Caco-2 (cell line): ENCODE measurements around the gene RNLS. TPM values are rescaled to one million over a fixed set of nuclear protein-coding genes. Genes with fewer than 3 reads are reported as not detected.
"Not testable (repeated sequence)": the region's sequence is repeated elsewhere in the genome, so short reads cannot be mapped to it uniquely, and the experiment has no call there.

Experiments
- BruUV-seq: library from RNA; stranded (reverse); fragments of 400-500 nt; replicated peaks from 2 replicates; lab custom pipeline; 2021; lab: Mats Ljungman, UMichigan
- CTCF ChIA-PET: fragments of 300-600 bp; sonication (Branson Sonifier 250); formaldehyde crosslinking; loops from one replicate; lab custom pipeline; 2022; ENCODE audit warnings: antibody characterized with exemption; lab: Charles Lee
- POLR2A ChIA-PET: fragments of 300-600 bp; sonication (Branson Sonifier 250); formaldehyde crosslinking; loops from one replicate; lab custom pipeline; 2022; ENCODE audit warnings: antibody characterized with exemption; lab: Charles Lee
- DNase-seq, 2 experiments: peaks; one replicate each; pipeline versions ENCODE4 v3.0.0 to v3.0.0-alpha.2; 2020 to 2022
- H3K27me3 ChIP-seq: replicated peaks from 2 replicates; pipeline ENCODE4 v1.6.0; 2011; ENCODE audit warnings: low read length; ENCODE audit not compliant: control insufficient read depth, insufficient read depth
- H3K36me3 ChIP-seq: 2 replicates; pipeline ENCODE4 v1.5.1; 2011; ENCODE audit warnings: low read length; ENCODE audit not compliant: control insufficient read depth, insufficient read depth
- H3K4me1 ChIP-seq: fragments of 250-450 bp; sonication (Bioruptor Pico); 2 replicates; pipeline ENCODE4 v1.5.1; 2020; ENCODE audit warnings: mild to moderate bottlenecking
- H3K4me3 ChIP-seq: 2 replicates; pipeline ENCODE4 v1.5.1; 2011; ENCODE audit warnings: low read depth, mild to moderate bottlenecking, control low read depth, low read length
- H3K9me3 ChIP-seq: fragments of 250-450 bp; sonication (Bioruptor Pico); 2 replicates; pipeline ENCODE4 v1.5.1; 2020; ENCODE audit warnings: mild to moderate bottlenecking, moderate library complexity
- H3K27ac Mint-ChIP-seq: one replicate; pipeline ENCODE4 v1.8.0; 2022; ENCODE audit warnings: mixed read lengths; ENCODE audit not compliant: unreplicated experiment
- H3K27me3 Mint-ChIP-seq: one replicate; pipeline ENCODE4 v1.8.0; 2022; ENCODE audit warnings: mixed read lengths; ENCODE audit not compliant: insufficient read depth, unreplicated experiment
- H3K36me3 Mint-ChIP-seq: one replicate; pipeline ENCODE4 v1.8.0; 2022; ENCODE audit warnings: mild to moderate bottlenecking, mixed read lengths; ENCODE audit not compliant: insufficient read depth, unreplicated experiment
- H3K4me1 Mint-ChIP-seq: one replicate; pipeline ENCODE4 v1.8.0; 2022; ENCODE audit warnings: low read depth, mixed read lengths; ENCODE audit not compliant: unreplicated experiment
- H3K4me3 Mint-ChIP-seq: one replicate; pipeline ENCODE4 v1.8.0; 2022; ENCODE audit warnings: mild to moderate bottlenecking, moderate library complexity, mixed read lengths; ENCODE audit not compliant: unreplicated experiment
- H3K9me3 Mint-ChIP-seq: one replicate; pipeline ENCODE4 v1.8.0; 2022; ENCODE audit warnings: mixed read lengths; ENCODE audit not compliant: unreplicated experiment
- intact Hi-C: fragments of 100-400 bp; cut with micrococcal nuclease; formaldehyde crosslinking; loops from one replicate; pipeline ENCODE4 v1.10.0; 2022; ENCODE audit not compliant: unreplicated experiment
- total RNA-seq: library from RNA; stranded (reverse); gene quantifications from 2 replicates; pipeline ENCODE4 v1.2.3, GENCODE V29; 2022
- TF ChIP-seq, protein P1 (sequence below), 2 experiments: fragments of 200-600 bp in 1 of 2; IDR thresholded peaks; 1 replicate in 1 of 2; 2 replicates in 1 of 2; pipeline versions ENCODE4 v1.5.1 to v1.8.0; 2011 to 2022; ENCODE audit warnings: antibody characterized with exemption in 1 of 2, control low read depth in 1 of 2, inconsistent platforms in 1 of 2, low read depth in 1 of 2, low read length in 1 of 2, mild to moderate bottlenecking in 1 of 2, moderate library complexity in 1 of 2; ENCODE audit not compliant: insufficient read depth in 1 of 2, severe bottlenecking in 1 of 2, unreplicated experiment in 1 of 2

RNLS gene
- total RNA-seq, 1 experiment from 2014 or later, result 5.7 TPM

DNA sequence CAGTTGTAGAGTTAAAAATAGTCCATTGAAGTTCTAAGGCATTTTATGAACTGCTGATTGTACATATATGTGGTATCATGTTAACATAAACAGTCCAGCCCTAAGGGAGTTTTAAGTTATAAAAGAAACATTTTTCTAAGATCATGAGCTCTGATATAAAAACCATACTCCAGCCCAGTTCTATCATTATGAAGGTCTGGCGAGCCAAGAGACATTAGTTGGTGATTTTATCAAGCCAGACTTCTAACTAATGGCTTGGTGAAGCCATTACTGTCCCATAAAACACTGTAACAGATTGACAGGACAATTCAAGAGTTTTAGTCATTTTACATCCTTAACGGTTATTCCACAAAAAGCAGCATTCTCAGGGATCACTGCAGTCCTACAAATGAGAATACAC, 221.6 kb downstream of the RNLS start:
- ChIA-PET POLR2A (no interaction called here), CTCF (no interaction called here)
- H3K27me3 Mint-ChIP-seq, result no peaks in the 10 kb centered on the region
- no peaks in the 10 kb centered on the region for H3K9me3 Mint-ChIP-seq
- TF ChIP-seq, protein P1, sequence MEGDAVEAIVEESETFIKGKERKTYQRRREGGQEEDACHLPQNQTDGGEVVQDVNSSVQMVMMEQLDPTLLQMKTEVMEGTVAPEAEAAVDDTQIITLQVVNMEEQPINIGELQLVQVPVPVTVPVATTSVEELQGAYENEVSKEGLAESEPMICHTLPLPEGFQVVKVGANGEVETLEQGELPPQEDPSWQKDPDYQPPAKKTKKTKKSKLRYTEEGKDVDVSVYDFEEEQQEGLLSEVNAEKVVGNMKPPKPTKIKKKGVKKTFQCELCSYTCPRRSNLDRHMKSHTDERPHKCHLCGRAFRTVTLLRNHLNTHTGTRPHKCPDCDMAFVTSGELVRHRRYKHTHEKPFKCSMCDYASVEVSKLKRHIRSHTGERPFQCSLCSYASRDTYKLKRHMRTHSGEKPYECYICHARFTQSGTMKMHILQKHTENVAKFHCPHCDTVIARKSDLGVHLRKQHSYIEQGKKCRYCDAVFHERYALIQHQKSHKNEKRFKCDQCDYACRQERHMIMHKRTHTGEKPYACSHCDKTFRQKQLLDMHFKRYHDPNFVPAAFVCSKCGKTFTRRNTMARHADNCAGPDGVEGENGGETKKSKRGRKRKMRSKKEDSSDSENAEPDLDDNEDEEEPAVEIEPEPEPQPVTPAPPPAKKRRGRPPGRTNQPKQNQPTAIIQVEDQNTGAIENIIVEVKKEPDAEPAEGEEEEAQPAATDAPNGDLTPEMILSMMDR (IDR thresholded peaks at IDR 0.05; ENCODE audit: insufficient read depth in 1 of 2, low read depth in 1 of 2, low read length in 1 of 2, severe bottlenecking in 1 of 2, unreplicated experiment in 1 of 2), result no peak
- no peaks in the 10 kb centered on the region for H3K36me3 Mint-ChIP-seq
- no peaks in the 10 kb centered on the region for H3K4me1 Mint-ChIP-seq
- no peaks in the 10 kb centered on the region for H3K4me1 ChIP-seq
- no peaks in the 10 kb centered on the region for H3K36me3 ChIP-seq
- H3K4me3 ChIP-seq, result no peak overlapping the region
- no TSS peak for BruUV-seq
- no peaks in the 10 kb centered on the region for H3K27me3 ChIP-seq
- no peak overlapping the region for H3K4me3 Mint-ChIP-seq
- no peak overlapping the region for H3K27ac Mint-ChIP-seq
- no peak for DNase-seq
- H3K9me3 ChIP-seq, result no peaks in the 10 kb centered on the region
- intact Hi-C loops, result no loop called here

DNA sequence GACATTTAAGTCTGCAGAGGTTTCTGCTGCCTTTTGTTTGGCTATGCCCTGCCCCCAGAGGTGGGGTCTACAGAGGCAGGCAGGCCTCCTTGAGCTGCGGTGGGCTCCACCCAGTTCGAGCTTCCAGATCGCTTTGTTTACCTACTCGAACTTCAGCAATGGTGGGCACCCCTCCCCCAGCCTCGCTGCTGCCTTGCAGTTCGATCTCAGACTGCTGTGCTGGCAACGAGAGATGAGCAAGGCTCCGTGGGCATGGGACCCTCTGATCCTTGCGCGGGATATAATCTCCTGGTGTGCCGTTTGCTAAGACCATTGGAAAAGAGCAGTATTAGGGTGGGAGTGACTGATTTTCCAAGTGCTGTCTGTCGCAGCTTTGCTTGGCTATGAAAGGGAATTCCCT, 227.4 kb downstream of the RNLS start:
- H3K27me3 Mint-ChIP-seq, H3K4me3 Mint-ChIP-seq, H3K4me1 Mint-ChIP-seq, BruUV-seq, H3K9me3 ChIP-seq, DNase-seq, H3K36me3 Mint-ChIP-seq, H3K27ac Mint-ChIP-seq, H3K27me3 ChIP-seq, H3K4me1 ChIP-seq, POLR2A ChIA-PET, intact Hi-C loops, H3K36me3 ChIP-seq, CTCF ChIA-PET, H3K4me3 ChIP-seq: not testable (repeated sequence)
- peaks cover 17% of the 10 kb centered on the region for H3K9me3 Mint-ChIP-seq

DNA sequence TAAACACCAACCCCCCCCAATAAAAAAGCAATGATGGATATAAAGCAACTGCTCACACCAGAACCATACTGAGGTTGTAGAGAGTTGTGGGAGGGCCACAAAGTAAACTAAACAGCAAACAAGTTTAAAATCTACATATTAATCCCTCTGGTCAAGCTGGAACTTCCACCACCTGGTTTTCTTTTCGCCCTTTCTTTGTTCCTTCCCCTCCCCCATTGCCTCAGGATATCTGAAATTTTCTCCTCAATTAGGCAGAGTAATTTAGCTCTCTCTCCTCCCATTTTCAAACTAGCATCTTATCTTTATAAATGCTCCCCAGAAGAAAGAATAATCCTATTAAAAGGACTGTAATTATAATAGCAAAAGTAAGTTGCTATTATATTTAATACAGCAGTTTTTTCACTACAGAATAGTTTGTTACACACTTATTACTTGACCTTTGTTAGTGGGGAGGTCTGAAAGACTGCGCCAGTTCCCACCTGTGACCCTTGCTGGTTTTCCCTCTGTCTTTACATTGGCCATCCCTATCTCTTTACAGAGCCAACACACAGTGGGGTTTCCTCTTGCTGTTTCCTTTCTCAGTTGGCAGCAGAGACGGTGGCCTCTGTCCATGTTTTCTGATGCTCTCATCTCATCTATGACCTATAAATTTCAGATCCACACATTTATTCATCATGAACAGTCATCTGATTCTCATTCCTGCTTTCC, 235.4 kb downstream of the RNLS start:
- TF ChIP-seq, protein P1 (IDR thresholded peaks at IDR 0.05; ENCODE audit: insufficient read depth in 1 of 2, low read depth in 1 of 2, low read length in 1 of 2, severe bottlenecking in 1 of 2, unreplicated experiment in 1 of 2), result no peak
- no peak overlapping the region for H3K4me3 Mint-ChIP-seq
- H3K36me3 ChIP-seq, result no peaks in the 10 kb centered on the region

More for the DNA sequence above, 235.4 kb downstream of the RNLS start:
- intact Hi-C loops, result no loop called here
- H3K27ac Mint-ChIP-seq, result no peak overlapping the region
- H3K4me1 Mint-ChIP-seq, result peaks cover 17% of the 10 kb centered on the region
- no peak for DNase-seq
- no peaks in the 10 kb centered on the region for H3K9me3 Mint-ChIP-seq
- H3K4me3 ChIP-seq, result no peak overlapping the region
- no peaks in the 10 kb centered on the region for H3K27me3 Mint-ChIP-seq
- H3K27me3 ChIP-seq, result no peaks in the 10 kb centered on the region
- H3K36me3 Mint-ChIP-seq, result no peaks in the 10 kb centered on the region
- ChIA-PET CTCF (interaction anchor here (0.8 to 0.9 kb wide), 2 partner anchors 38 to 230 kb away, joined by 3 to 4 read pairs; no protein-coding TSS in a partner anchor), POLR2A (no interaction called here)
- H3K9me3 ChIP-seq, result no peaks in the 10 kb centered on the region
- H3K4me1 ChIP-seq, result peaks cover 21% of the 10 kb centered on the region
- no TSS peak for BruUV-seq
